HG03442 (cell line): ENCODE measurements around the gene NR1D2.

Source experiments
- ATAC-seq: cut with Tn5 transposase; IDR thresholded peaks from one replicate; pipeline ENCODE4 v1.9.1; 2021; ENCODE audit warnings: mild to moderate bottlenecking, moderate library complexity; ENCODE audit not compliant: unreplicated experiment

NR1D2 gene

GRCh38 chr3:23961913-23962312 is 16.8 kb downstream of the NR1D2 start:
- no peak for ATAC-seq

- no peak for ATAC-seq
Measured at GRCh38 chr3:23964537-23965235, 19.6 kb downstream of the NR1D2 start.

- ATAC-seq: no peak
Measured at GRCh38 chr3:23966328-23966727, 21.2 kb downstream of the NR1D2 start.

DNA sequence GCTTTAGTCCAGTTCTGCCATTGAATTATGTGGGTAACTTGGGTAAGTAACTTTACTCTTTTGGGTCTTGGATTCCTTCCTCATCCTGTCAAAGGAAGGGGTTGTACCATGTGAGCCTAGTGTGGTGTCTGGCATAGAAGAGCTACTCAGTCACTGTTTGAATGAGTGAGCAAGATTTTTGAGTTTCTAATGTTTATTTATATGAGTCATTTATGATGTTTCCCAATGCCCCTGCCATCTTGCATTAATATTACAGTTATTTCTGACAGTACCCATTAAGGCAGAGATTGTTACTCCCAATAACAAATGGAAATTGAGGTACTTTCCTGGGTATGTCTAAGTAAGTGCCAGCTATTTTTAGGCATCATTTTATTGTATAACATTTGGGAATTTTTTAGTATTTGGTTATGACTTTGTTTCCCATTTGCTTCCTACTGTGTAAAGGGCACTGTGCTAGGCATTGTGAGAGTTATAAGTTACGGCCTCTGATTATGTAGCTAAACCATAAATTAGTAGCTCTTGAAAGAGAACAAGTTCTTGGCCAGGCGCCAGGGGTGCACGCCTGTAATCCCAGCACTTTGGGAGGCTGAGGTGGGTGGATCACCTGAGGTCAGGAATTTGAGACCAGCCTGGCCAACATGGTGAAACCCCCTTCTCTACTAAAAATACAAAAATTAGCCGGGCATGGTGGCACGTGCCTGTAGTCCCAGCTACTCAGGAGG is 23.5 kb downstream of the NR1D2 start:
- no peak for ATAC-seq

GRCh38 chr3:23969393-23969792 is 24.3 kb downstream of the NR1D2 start:
- ATAC-seq: no peak

DNA sequence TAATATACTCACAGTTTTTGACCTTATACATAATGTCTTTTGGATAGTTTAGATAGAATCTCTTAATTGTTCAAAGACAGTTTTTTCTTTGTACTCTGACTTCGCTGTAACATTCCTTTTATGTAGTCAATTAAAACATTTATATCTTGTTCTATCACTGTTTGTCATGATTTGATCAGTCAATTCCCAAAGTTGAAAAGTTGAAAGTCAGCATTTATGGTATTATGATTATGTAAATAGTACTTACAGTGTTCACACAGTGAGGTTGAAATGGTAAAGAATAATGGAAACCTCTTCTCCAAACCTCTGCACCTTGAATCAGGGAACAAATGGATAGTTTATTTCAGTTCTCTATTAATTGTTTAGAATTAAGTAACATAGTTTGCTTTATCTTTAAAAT is 26.6 kb downstream of the NR1D2 start:
- ATAC-seq: no peak

DNA sequence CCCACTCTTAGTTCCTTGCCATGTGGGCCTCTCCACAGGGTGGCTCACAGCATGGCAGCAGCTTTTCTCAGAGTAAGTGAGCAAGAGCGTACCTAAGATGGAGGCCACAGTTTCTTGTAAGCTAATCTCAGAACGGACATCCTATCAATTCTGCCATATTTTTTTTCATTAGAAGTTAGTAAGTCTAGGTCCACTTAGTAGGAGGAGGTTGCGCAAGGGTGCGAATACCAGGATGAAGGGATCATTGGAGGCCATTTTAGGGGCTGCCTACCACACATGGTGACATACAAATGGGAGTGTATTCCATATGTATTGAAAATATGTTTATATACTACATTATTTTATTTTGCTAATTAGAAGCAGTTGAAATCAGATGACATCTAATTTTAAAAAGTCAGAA is 31.5 kb downstream of the NR1D2 start:
- no peak for ATAC-seq

DNA sequence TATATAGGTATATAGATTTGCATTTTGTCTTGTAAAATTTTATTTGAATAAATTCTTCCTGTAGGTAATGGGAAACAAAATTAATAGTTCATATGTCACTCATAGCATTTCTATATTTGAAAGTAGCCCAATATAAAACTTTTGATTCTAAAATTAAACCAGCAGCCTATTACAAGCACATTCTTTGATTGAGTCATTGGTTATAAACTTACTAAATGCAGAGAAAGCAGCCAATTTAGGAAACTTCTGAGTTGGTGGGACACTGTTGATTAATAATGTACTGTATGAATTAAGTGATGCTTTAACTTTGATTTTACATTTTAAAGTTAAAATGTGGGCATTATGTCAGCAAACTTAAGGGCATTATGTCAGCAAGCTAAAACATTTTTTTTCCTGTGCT is 34.5 kb downstream of the NR1D2 start:
- no peak for ATAC-seq

DNA sequence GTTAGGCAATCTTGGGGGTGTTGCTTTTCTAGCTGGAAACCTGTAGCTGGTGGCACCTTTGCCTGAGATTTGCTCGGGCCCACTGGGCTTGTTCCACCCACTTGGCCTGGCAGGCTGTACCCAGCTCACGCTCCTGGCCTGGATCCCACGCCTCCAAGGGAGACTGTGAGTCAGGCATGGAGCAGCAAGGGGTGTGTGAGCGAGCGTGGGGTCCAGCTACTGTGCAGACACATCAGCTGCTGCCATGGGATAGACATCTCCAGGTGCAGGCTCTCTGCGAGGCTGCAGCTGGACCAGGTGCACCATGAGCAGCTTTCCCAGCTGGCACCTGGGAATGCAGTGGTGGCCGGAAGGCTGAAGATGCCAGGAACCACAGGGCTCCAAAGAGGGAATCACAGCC is 36.0 kb downstream of the NR1D2 start:
- no peak for ATAC-seq

DNA sequence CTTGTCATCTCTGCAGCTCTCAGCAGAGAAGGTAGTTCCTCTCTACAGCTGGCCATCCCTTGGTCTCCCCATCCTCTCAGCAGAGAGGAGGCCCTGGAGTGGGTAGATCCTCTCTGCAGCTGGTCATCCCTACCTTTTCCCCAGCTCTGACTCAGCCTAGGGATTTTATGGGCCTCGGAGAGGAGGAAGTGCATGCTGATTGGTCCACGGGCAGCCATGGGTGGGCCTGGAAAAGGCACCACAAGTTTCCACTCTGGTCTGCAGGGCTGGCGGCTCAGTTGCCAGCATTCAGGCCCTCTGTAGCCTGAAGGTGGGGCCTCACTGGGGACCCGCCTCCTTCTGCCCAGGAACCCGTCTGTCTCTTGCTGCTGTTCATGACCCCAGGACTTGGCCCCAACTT is 36.9 kb downstream of the NR1D2 start:
- ATAC-seq: no peak

DNA sequence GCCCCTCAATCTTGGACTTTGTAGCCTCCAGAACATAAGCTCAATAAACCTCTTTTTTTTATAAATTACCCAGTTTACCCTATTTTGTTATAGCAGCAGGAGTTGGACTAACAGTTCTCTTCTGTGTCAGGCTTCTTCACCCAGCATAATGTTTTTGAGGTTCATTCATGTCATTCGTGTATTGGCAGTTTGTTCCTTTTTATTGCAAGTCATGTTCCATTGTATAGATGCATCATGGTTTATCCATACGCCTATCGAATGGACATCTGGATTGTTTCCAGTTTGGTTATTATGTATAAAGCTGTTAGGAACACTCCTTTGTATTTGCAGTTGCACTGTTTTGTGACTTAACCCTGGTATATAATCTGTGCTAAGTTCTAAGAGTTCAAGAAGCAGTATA is 39.8 kb downstream of the NR1D2 start:
- ATAC-seq: no peak

- ATAC-seq: peak; percentile 45
Measured at GRCh38 chr3:23985747-23986544, 40.9 kb downstream of the NR1D2 start.

DNA sequence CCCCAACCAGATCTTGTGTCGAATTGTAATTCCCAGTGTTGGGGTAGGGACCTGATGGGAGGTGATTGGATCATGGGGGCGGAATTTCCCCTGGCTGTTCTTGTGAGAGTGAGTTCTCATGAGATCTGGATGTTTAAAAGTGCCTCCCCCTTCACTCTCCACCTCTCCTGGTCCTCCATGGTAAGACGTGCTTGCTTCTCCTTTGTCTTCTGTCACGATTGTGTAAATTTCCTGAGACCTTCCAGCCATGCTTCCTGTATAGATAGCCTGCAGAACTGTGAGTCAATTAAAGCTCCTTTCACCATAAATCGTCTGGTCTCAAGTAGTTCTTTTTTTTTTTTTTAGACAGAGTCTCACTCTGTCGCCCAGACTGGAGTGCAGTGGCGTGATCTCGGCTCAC is 42.3 kb downstream of the NR1D2 start:
- ATAC-seq: no peak

DNA sequence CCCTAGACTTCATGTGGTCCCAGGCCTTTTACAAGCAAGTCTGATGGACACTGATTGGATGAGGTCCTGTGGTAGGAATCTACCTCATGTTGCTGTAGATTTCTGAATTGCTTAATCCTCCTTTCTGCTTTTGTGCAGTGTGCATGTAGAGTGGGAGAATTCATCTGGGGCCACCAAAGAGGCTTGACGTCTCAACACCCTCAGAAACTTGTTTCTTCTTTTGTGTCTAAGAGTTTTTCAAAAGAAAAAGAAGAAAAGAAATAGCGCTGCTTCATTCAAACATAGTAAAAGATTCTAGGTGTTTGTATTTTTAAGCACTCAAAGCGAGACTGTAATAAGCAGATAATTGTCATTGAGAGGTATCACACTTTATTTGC is 46.2 kb downstream of the NR1D2 start:
- no peak for ATAC-seq

DNA sequence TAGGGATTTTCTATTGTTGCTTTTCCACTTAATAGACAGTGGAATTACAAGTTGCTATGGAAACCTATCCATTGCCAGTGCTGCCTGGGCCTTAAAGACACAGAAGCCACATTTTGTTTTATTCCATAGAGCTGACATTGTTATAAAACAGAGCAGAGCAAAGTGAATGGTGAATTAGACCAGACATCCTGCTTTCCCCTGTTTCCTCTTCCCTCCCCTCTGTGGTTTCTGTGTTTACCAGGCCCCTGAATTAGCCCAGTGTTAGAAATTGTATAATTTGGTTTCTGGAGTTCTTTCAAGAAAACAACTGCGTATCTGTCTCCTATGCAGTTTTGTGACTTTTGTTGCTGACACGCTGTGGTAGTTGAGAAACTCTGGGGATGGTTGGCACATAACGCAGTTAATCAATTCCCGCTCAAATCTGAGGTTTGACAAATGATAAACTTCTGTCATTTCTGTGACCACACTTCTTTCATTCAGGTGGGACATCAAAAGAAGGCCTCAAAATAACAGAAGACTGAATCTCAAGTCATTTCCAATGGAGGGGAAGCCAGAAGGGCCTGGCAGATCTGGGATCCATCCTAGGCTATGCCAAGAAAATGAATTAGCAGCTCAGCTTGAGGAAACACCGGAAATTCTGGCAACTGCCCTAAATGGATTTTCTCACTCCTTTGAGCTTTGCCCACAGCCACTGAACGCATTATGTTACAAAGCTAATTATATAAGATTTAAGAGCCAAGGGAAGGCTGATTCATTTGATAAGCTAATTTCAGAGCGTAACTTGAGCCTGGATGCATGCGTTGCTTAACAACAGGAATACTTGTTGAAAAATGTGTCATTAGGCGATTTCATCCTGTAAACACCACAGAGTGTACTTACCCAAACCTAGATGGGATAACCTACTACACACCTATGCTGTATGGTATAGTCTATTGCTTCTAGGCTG is 46.9 kb downstream of the NR1D2 start:
- no peak for ATAC-seq

DNA sequence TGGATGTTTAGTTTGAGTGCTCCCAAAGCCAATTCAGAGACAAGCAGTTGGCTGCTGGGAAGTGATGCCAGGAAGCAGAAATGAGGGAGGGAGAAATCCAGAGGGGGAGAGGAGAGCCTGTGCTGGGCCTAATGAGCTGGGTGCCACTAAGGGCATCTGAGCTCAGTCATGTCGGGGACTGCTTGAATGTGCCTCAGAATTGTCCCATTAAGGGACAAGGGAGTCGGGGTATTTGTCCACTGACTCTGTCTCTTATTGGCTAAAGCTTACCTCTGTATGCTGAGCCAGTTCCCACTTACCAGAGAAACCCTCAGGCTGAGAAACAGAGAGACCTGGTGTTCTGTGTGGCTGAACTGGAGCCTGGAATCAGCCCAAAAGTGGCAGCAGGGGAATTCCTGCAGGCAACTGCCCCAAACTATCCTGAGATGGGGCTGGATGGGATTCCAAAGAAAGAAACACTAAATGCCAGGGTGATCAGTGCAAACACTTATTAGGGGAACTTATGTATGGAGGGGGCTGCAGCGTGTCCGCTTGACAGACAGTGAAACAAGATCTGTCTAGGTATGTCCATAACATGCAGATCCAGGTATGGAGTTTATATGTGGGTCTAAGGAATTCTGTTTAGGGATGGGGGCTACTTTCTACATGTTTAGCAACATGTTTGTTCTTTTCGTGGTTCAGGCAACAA is 48.6 kb downstream of the NR1D2 start:
- ATAC-seq: no peak

DNA sequence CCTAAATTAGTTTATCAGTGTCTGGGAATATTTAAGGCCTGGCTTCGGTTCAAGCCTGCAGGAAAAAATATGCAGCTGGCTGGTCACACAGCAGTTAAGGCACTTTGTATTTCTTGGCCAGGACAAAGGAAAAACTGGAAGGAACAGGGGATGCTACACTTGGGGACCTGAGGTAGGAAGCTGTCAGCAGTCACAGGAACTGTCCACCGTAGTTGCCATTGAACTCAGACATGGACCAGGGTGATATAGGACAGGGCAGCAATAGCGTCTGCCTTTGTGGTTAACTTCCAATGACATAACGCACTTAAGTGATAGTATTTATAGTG is 49.1 kb downstream of the NR1D2 start:
- ATAC-seq: no peak

- no peak for ATAC-seq
Measured at GRCh38 chr3:23995219-23995618, 50.1 kb downstream of the NR1D2 start.

- ATAC-seq: no peak
Measured at GRCh38 chr3:23996095-23996524, 51.0 kb downstream of the NR1D2 start.

DNA sequence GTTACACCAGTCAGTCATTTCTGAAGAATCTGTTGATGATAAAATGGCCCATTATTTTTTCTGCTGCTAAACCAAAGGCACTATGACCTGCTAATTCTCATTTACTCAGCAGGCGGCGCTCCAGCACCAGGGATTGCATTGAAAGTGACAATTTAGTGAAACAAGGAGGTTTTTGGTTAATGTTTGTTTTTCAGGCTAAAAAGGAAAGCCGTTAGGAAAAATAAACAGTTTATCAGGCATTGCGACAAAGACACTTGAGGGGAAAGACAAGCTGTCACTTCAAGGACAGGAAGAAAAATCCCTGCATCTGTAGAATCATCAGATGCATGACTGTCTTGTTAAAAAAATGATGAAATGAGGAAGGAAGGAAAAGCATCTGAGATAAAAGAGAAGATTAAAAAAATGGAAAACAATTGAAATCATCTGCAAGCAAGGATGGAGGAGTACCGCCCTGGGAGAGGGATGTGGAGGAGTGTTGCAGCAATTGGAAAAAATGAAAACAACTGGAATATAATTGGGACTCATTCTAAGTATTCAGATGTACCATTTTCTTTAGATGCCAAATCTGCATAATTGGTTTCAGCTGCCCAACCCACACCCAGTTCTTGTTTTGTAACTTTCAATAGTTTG is 54.0 kb downstream of the NR1D2 start:
- ATAC-seq: peak; percentile 48
